GM21526 (cell line): ENCODE results near the gene PDZD7.

ENCODE experiments used
- ATAC-seq: cut with Tn5 transposase; IDR thresholded peaks from one replicate; pipeline ENCODE4 v1.9.1; 2021; ENCODE audit warnings: moderate library complexity; ENCODE audit not compliant: unreplicated experiment, low FRiP score

PDZD7 gene

DNA sequence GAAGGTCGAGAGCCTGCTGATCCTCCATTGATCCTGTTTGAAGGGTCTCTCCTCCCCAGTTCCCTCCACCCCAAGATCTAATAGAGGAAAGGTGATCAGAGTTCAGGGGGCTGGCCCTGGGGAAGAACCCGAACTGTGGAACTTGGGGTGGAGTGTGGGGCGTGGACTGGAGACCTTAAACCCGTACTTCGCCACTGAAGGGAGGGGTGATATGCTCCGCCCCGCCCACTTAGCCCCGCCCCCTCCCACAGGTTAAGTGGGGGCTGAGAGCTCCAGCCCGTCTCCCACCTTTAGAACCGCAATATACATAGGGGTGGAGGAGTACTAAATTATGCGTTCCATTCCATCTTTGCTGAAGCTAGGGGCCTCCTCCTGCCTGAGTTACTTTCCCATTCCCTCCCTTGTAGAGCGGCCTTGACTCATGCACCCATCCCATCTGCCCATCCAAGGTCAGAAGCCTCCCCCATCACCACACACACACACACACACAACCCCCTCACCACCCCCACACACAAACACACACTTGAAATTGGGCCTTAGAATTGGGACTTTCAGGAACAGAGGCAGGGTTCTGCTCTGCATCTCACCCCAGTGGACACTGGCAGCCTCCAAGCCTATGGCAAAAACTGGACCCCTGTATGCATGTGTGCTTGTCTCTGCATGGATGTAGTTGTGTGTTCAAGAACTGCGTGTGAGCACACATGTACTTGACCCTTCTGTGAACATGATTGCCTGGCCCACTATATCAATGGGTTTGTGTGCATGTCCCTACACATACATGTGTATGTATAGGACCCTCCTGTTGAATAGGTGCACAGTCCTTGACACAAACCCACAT is 60.6 kb downstream of the PDZD7 start:
- no peak for ATAC-seq

GRCh38 chr10:100969187-100970075 is 61.5 kb downstream of the PDZD7 start, which contains the start of gene SEMA4G:
TSS of gene SEMA4G (plus strand) at chr10:100969504. CDS start at chr10:100972913, 3,409 bp downstream.
- ATAC-seq: peak; percentile 50

- no peak for ATAC-seq
These were observed 62.1 kb downstream of the PDZD7 start for GRCh38 chr10:100968863-100969186.

- ATAC-seq: no peak
These were observed 62.7 kb downstream of the PDZD7 start for GRCh38 chr10:100968062-100968736.

DNA sequence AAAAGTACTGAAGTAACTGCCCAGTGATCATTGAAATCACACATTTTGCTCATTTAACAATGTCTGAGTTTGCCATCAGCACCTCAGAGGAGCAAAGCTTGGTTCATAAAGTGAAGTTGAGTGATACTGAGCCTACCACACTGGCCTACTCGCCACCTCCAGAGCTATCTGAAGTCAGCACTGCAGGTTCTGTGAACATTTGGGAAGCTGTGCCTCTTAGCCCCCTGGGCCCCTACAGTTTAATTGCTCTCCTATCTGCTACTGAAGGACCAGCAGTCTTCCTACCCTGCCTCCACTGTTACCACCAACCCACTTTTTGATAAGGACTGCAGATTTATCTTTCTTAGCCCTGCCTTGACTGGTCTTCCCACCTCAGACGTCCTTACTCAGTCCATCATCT is 63.6 kb downstream of the PDZD7 start:
- ATAC-seq: no peak

GRCh38 chr10:100966887-100967286 is 64.0 kb downstream of the PDZD7 start:
- ATAC-seq: no peak

GRCh38 chr10:100965820-100966219 is 65.1 kb downstream of the PDZD7 start:
- no peak for ATAC-seq

DNA sequence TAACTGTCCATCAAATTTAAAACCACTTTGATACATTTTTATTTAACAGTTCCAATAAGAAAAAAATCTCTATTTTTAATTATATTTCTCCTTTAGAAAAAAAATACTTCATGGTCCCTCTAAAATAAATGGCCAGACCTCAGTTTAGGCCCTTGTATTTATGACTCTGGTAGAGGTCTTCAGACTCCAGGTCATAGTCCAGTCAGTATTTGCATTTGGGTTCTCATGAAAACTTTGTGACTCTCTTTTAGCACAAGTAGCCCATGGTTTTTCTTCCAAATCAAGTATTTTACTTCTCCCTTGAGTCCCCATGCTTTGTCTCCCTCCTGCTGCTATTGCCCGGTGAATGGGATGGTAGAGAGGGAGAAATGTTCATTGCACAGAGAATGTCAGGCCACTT is 67.1 kb downstream of the PDZD7 start:
- no peak for ATAC-seq

DNA sequence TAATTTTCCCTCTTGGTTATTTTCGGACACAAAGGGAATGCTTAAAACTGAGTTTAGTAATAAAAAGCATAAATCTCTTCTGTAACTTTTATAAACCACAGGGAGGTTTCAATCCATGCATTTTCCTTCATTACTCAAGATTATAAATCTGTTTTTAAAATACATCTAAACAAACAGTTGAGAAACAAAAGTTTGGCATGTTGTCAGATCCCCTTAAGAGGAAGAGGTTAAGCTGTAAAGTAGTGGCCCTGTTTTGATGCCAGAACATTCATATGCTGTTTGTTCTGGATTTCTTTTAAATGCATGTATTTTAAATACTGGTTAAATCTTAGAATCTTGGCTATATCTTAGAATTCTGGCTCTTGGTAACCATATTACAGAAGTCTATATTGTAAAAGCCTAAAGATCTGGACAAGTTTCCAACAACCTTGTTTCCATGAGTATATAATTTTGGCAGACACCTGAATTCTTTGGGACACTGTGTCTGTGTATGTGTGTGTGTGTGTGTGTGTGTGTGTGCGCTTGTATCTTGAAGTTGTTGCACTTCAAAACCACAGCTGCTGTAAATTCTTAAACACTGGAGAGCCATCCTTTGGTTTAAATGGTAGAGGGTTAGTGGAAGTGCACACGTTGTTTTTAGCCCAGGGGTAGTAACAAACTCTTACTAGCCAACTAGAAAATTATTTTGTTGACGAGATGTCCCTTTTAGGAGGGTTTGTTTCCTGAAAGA is 68.4 kb downstream of the PDZD7 start:
- no peak for ATAC-seq

DNA sequence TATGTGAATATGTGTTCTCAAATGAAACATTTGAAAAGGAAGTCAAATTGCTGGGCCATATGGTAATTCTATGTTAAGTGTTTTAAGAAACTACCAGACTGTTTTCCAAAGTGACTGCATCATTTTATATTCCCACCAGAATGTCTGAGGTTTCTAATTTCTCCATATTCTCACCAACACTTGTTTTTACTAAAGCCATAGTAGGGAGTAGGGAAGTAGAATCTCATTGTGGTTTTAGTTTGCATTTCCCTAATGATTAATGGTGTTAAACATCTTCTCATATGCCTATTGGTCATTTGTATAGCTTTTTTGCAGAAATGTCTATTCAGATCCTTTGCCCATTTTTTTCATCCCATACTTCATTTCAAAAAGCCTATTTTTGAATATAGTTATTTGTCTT is 70.7 kb downstream of the PDZD7 start:
- ATAC-seq: no peak
